ENCODE measurements around the gene SKAP2. TPM values are rescaled to one million over a fixed set of nuclear protein-coding genes. Genes with fewer than 3 reads are reported as not detected.

Gene SKAP2
- total RNA-seq, 1 donor from 2014 or later: 11.7 TPM

GRCh38 chr7:26688388-26688787 lies 176.0 kb downstream of the SKAP2 start:
- no peak overlapping the region for H3K27ac Mint-ChIP-seq (ENCODE audit: unreplicated experiment)

DNA sequence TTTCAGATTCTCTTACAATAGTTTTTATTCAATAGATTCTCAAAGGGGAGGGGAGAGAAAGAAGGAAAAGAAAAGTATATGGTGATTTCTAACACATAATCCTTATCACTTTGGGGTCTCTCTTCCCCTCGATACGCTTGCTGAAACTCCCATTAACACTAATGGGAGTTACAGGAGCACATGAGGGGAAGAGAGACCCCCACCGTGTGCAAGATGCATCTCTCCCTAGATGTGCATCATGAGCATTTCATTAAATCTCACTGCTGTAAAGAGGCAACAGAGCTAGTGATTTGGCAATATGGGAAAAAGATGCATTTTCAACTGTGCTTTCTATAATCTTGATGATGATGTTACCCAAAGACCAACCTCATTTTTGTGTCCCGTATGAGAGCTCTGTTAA lies 177.4 kb downstream of the SKAP2 start:
- Mint-ChIP-seq H3K27me3 (ENCODE audit: unreplicated experiment) (peaks cover 58% of the 10 kb centered on the region), H3K36me3 (ENCODE audit: unreplicated experiment) (peaks cover 5% of the 10 kb centered on the region), H3K4me1 (ENCODE audit: unreplicated experiment) (peaks cover 5% of the 10 kb centered on the region), H3K9me3 (ENCODE audit: unreplicated experiment) (no peaks in the 10 kb centered on the region), H3K27ac (ENCODE audit: unreplicated experiment) (no peak overlapping the region), H3K4me3 (ENCODE audit: unreplicated experiment) (no peak overlapping the region)
- no peak for TF ChIP-seq CTCF (IDR thresholded peaks at IDR 0.05)
- no peak for DNase-seq (ENCODE audit: extremely low spot score, unreplicated experiment)

More at GRCh38 chr7:26688388-26688787, 176.0 kb downstream of the SKAP2 start:
- Mint-ChIP-seq H3K27me3 (ENCODE audit: unreplicated experiment) (peaks cover 53% of the 10 kb centered on the region), H3K4me3 (ENCODE audit: unreplicated experiment) (no peak overlapping the region), H3K36me3 (ENCODE audit: unreplicated experiment) (peaks cover 5% of the 10 kb centered on the region), H3K9me3 (ENCODE audit: unreplicated experiment) (no peaks in the 10 kb centered on the region), H3K4me1 (ENCODE audit: unreplicated experiment) (peaks cover 5% of the 10 kb centered on the region)
- TF ChIP-seq CTCF (IDR thresholded peaks at IDR 0.05): no peak
- no peak for DNase-seq (ENCODE audit: extremely low spot score, unreplicated experiment)

DNA sequence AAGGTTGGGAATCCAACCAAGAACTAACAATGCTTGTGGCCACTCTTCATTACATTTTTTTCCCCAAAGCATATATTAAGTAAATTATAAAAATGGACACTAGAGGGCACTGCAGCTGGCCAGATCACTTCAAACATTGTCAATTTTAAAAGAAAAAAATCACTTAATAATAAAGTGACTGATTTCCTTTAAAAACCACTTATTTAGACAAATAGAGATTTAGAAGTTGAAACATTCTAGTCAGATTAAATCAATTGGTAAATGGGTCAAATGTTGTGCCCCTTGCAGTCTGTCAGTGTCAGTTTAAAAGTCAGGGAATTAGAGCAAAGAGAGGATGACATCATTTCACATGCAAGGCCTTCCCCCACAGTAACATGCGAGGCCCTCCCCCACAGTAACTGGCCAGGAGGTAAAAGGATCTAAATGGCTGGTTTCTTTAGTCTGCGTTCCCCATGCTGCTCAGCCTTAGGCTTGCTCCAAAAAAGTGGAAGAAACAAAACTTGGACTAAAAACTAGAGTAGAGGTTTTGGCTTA lies 177.9 kb downstream of the SKAP2 start:
- peaks cover 5% of the 10 kb centered on the region for H3K4me1 Mint-ChIP-seq (ENCODE audit: unreplicated experiment)
- H3K9me3 Mint-ChIP-seq (ENCODE audit: unreplicated experiment): no peaks in the 10 kb centered on the region
- TF ChIP-seq CTCF (IDR thresholded peaks at IDR 0.05): peak; percentile 75
- H3K36me3 Mint-ChIP-seq (ENCODE audit: unreplicated experiment): peaks cover 5% of the 10 kb centered on the region
- no peak for DNase-seq (ENCODE audit: extremely low spot score, unreplicated experiment)
- H3K27me3 Mint-ChIP-seq (ENCODE audit: unreplicated experiment): peaks cover 56% of the 10 kb centered on the region
- H3K27ac Mint-ChIP-seq (ENCODE audit: unreplicated experiment): no peak overlapping the region
- no peak overlapping the region for H3K4me3 Mint-ChIP-seq (ENCODE audit: unreplicated experiment)

DNA sequence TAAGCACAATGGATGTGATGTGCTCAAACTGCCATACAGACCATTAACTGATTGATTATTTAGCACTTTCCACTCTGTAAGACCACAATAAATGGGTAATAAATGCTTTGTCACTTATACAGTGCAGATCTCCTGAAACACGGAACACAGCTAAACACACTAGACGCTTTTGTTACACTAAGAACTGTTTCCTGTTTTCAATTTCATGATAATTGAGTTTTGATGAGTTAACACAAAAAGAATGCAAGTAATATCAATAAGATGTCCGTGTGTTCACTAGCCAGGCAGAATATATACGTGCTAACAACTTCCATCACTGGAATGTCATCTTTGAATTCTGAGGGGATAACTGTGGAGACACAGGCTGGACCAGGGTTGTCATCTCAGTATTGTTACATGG lies 178.8 kb downstream of the SKAP2 start:
- Mint-ChIP-seq H3K27me3 (ENCODE audit: unreplicated experiment) (peaks cover 49% of the 10 kb centered on the region), H3K9me3 (ENCODE audit: unreplicated experiment) (no peaks in the 10 kb centered on the region), H3K4me3 (ENCODE audit: unreplicated experiment) (no peak overlapping the region), H3K27ac (ENCODE audit: unreplicated experiment) (no peak overlapping the region), H3K4me1 (ENCODE audit: unreplicated experiment) (peaks cover 5% of the 10 kb centered on the region), H3K36me3 (ENCODE audit: unreplicated experiment) (peaks cover 3% of the 10 kb centered on the region)
- no peak for TF ChIP-seq CTCF (IDR thresholded peaks at IDR 0.05)
- DNase-seq (ENCODE audit: extremely low spot score, unreplicated experiment): no peak

DNA sequence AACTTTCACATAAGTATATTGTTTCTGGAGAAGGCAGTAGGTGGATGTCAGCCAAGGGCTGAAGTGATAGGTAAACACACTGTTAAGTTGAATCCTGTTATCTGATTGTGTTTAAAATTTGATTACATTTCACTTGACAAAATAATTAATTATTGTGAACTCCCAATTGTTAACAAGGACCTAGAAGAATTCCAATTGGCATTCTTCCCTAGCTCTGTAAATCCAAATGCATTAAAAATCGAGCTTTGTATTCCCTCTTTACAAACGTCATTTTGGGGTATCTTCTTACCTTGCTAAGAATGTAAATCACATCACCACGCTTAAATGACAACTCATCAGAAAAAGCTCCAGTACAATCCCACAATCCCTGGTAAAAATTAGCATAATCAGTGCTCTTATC lies 179.9 kb downstream of the SKAP2 start:
- no peak for TF ChIP-seq CTCF (IDR thresholded peaks at IDR 0.05)
- Mint-ChIP-seq H3K27ac (ENCODE audit: unreplicated experiment) (no peak overlapping the region), H3K4me3 (ENCODE audit: unreplicated experiment) (no peak overlapping the region), H3K4me1 (ENCODE audit: unreplicated experiment) (peaks cover 5% of the 10 kb centered on the region), H3K9me3 (ENCODE audit: unreplicated experiment) (no peaks in the 10 kb centered on the region), H3K27me3 (ENCODE audit: unreplicated experiment) (peaks cover 47% of the 10 kb centered on the region), H3K36me3 (ENCODE audit: unreplicated experiment) (peaks cover 3% of the 10 kb centered on the region)
- no peak for DNase-seq (ENCODE audit: extremely low spot score, unreplicated experiment)

All from osteocyte (in vitro differentiated cells).